ENCODE measurements around the gene TMEM213.

GRCh38 chr7:138868711-138869110 is 70.9 kb downstream of the TMEM213 start:
- TF ChIP-seq CTCF (IDR thresholded peaks at IDR 0.05 in 8 of 11, conservative IDR thresholded peaks at IDR 0.05 in 3 of 11) (no peak), POLR2A (IDR thresholded peaks at IDR 0.05) (no peak), POLR2AphosphoS5 (IDR thresholded peaks at IDR 0.05) (no peak)
